Adrenal gland (tissue), 12 donors: Measurements from ENCODE around the gene ZCWPW1. TPM values are rescaled to one million over a fixed set of nuclear protein-coding genes. Genes with fewer than 3 reads are reported as not detected.

Experiments used
- DNase-seq, 7 donors: peaks; one replicate each; pipeline ENCODE4 v3.0.0-alpha.2; 2019 to 2020
- H3K27ac ChIP-seq, 5 donors: fragments of 200-600 bp; sonication (generic) in 4 of 5; 1 replicate in 3 of 5; 2 replicates in 2 of 5; pipeline versions ENCODE4 v1.5.1 to v1.8.0; 2016 to 2020; ENCODE audit warnings: mild to moderate bottlenecking in 1 of 5
- H3K27me3 ChIP-seq: fragments of 200-600 bp; 2 replicates; pipeline ENCODE4 v1.8.0; 2021
- H3K36me3 ChIP-seq, 2 donors: fragments of 200-600 bp; replicated peaks in 1 of 2; 1 replicate in 1 of 2; 2 replicates in 1 of 2; pipeline versions ENCODE4 v1.5.1 to v1.8.0; 2018 to 2022
- H3K4me1 ChIP-seq, 2 donors: fragments of 200-600 bp; replicated peaks in 1 of 2; 1 replicate in 1 of 2; 2 replicates in 1 of 2; pipeline versions ENCODE4 v1.5.1 to v1.8.0; 2018 to 2021
- H3K4me3 ChIP-seq, 4 donors: fragments of 200-600 bp; sonication (generic) in 3 of 4; one replicate each; pipeline ENCODE4 v1.5.1; 2016 to 2018
- H3K9me3 ChIP-seq, 3 donors: fragments of 200-600 bp; sonication (generic) in 1 of 3; replicated peaks in 1 of 3; 1 replicate in 2 of 3; 2 replicates in 1 of 3; pipeline versions ENCODE4 v1.5.1 to v1.8.0; 2016 to 2021
- CTCF ChIP-seq, 6 experiments: fragments of 450-650 bp in 4 of 6; fragments of 200-600 bp in 2 of 6; sonication (generic) in 1 of 6; IDR thresholded peaks; 1 replicate in 5 of 6; 2 replicates in 1 of 6; pipeline versions ENCODE4 v1.5.1 to v1.8.0; 2016 to 2021; ENCODE audit warnings: antibody characterized with exemption in 6 of 6, mild to moderate bottlenecking in 2 of 6, moderate library complexity in 1 of 6
- POLR2A ChIP-seq, 2 donors: fragments of 450-650 bp; IDR thresholded peaks; one replicate each; pipeline ENCODE4 v1.6.1; 2017; ENCODE audit warnings: antibody characterized with exemption in 2 of 2, mild to moderate bottlenecking in 2 of 2, moderate library complexity in 1 of 2
- WGBS, 4 donors: extraction: QIAGEN DNeasy Blood & Tissue Kit in 2 of 4; methylation state at CpG; one replicate each; pipeline versions ENCODE4 v1.1.5 to v1.1.7; 2013 to 2017; 5-methylcytosine and 5-hydroxymethylcytosine counted together
- intact Hi-C, 2 donors: fragments of 100-400 bp; cut with DNase I; formaldehyde crosslinking; loops; one replicate each; pipeline versions ENCODE4 v1.14.1 to v1.15.0; 2022 to 2023
- polyA plus RNA-seq, 3 donors: library from polyadenylated mRNA; stranded (reverse); fragments of 200-250 nt in 2 of 3; fragments of 350-450 nt in 1 of 3; fragmentation: Illumina TruSeq in 1 of 3; extraction: RNeasy Lipid Tissue Mini Kit (QIAGEN cat#74804) in 1 of 3; gene quantifications; one replicate each; pipeline ENCODE4 v1.2.3, GENCODE V29; 2013 to 2014
- total RNA-seq, 9 donors: library from RNA; depleted of rRNA in 4 of 9; stranded (reverse); fragments of >200 nt in 4 of 9; fragments of 120-200 nt in 1 of 9; fragmentation: NEBNext Ultra II Directional in 1 of 9; extraction: Animal tissue kit (Norgen Biotek cat#: 25700) in 1 of 9; gene quantifications; one replicate each; pipeline versions ENCODE4 v1.1.0 to v1.2.4, GENCODE V29; 2013 to 2023
- donor health status: healthy with polysubstance abuse.
- donor health status: Bipolar disorder and iron deficiency.
- donor health status: DM: yes; HTN: yes; CAD: no.
- donor health status: DM: no; HTN: no; CAD: no.
- donor health status: DM: no; HTN: no; CAD: no.
- donor health status: DM: yes; HTN: yes; CAD: no.

The ZCWPW1 gene
- total and polyA plus RNA-seq, 12 donors = 1.0 to 20.2 (median 4.7) TPM

GRCh38 chr7:100465299-100465698, 36.8 kb upstream of the ZCWPW1 start:
- Histone ChIP-seq H3K27ac (peak overlapping the region in 1 of 5 donors; percentile 49), H3K4me3 (no peak overlapping the region), H3K4me1 (peaks cover 17 to 19% of the 10 kb centered on the region in 2 donors), H3K9me3 (no peaks in the 10 kb centered on the region), H3K27me3 (no peaks in the 10 kb centered on the region), H3K36me3 (peaks cover 0 to 22% of the 10 kb centered on the region in 2 donors)
- intact Hi-C loops = loop anchor here (5.0 kb wide), 3 partner anchors 97 to 222 kb away; no protein-coding TSS in a partner anchor
- no peak for TF ChIP-seq POLR2A (IDR thresholded peaks at IDR 0.05)
- 66 to 73% (median 68%) methylated on average over 8 of the region's 8 CpGs for WGBS, 4 donors
- DNase-seq = no peak

GRCh38 chr7:100464791-100465190, 36.3 kb upstream of the ZCWPW1 start:
- H3K36me3 ChIP-seq = peaks cover 0 to 21% of the 10 kb centered on the region in 2 donors
- no peak overlapping the region for H3K4me3 ChIP-seq
- DNase-seq = no peak
- TF ChIP-seq CTCF (IDR thresholded peaks at IDR 0.05) (no peak), POLR2A (IDR thresholded peaks at IDR 0.05) (no peak)
- no peaks in the 10 kb centered on the region for H3K9me3 ChIP-seq
- WGBS, 4 donors = 92 to 97% (median 94%) methylated on average over 2 of the region's 2 CpGs
- H3K27me3 ChIP-seq = no peaks in the 10 kb centered on the region
- H3K27ac ChIP-seq = no peak overlapping the region
- intact Hi-C loops = loop anchor here (5.0 kb wide), 3 partner anchors 98 to 223 kb away; no protein-coding TSS in a partner anchor
- H3K4me1 ChIP-seq = peaks cover 17 to 19% of the 10 kb centered on the region in 2 donors

- Histone ChIP-seq H3K9me3 (no peaks in the 10 kb centered on the region), H3K36me3 (peaks cover 0 to 21% of the 10 kb centered on the region in 2 donors), H3K27me3 (no peaks in the 10 kb centered on the region), H3K4me1 (peaks cover 12 to 15% of the 10 kb centered on the region in 2 donors), H3K4me3 (no peak within 1 kb of the TSS), H3K27ac (peak within 1 kb of the TSS in 3 of 5 donors; percentile 44 to 75 (median 48))
- DNase-seq = no peak
- intact Hi-C loops = no loop called here
- WGBS, 4 donors = 79 to 90% (median 84%) methylated on average over 7 of the region's 7 CpGs
- TF ChIP-seq POLR2A (IDR thresholded peaks at IDR 0.05) (no peak), CTCF (IDR thresholded peaks at IDR 0.05) (no peak)
Observed at GRCh38 chr7:100464210-100464660, 35.7 kb upstream of the ZCWPW1 start, which contains the start of gene SPACDR. SPACDR (minus strand) TSS chr7:100464260; CDS start chr7:100464025, 235 bp downstream.

- intact Hi-C loops = no loop called here
- no peak for TF ChIP-seq CTCF (IDR thresholded peaks at IDR 0.05)
- no peak for TF ChIP-seq POLR2A (IDR thresholded peaks at IDR 0.05)
- no peaks in the 10 kb centered on the region for H3K36me3 ChIP-seq
- WGBS, 4 donors = 91 to 97% (median 96%) methylated on average over 6 of the region's 6 CpGs
- H3K4me3 ChIP-seq = no peak overlapping the region
- no peaks in the 10 kb centered on the region for H3K4me1 ChIP-seq
- DNase-seq = no peak
- no peaks in the 10 kb centered on the region for H3K9me3 ChIP-seq
- H3K27ac ChIP-seq = no peak overlapping the region
- H3K27me3 ChIP-seq = no peaks in the 10 kb centered on the region
Observed at GRCh38 chr7:100457033-100457432, 28.5 kb upstream of the ZCWPW1 start.

GRCh38 chr7:100456562-100456961, 28.1 kb upstream of the ZCWPW1 start:
- H3K36me3 ChIP-seq = no peaks in the 10 kb centered on the region
- WGBS, 4 donors = 88 to 92% (median 90%) methylated on average over 11 to 14 of the region's 14 CpGs

More at GRCh38 chr7:100456562-100456961, 28.1 kb upstream of the ZCWPW1 start:
- intact Hi-C loops = no loop called here
- H3K4me3 ChIP-seq = no peak overlapping the region
- H3K4me1 ChIP-seq = no peaks in the 10 kb centered on the region
- no peak for TF ChIP-seq POLR2A (IDR thresholded peaks at IDR 0.05)
- no peak for TF ChIP-seq CTCF (IDR thresholded peaks at IDR 0.05)
- no peak overlapping the region for H3K27ac ChIP-seq
- no peaks in the 10 kb centered on the region for H3K9me3 ChIP-seq
- no peak for DNase-seq
- no peaks in the 10 kb centered on the region for H3K27me3 ChIP-seq
